HG02970 (cell line): Measurements from ENCODE around the gene RHBDL3.
"Not testable (repeated sequence)": the region's sequence is repeated elsewhere in the genome, so short reads cannot be mapped to it uniquely, and the experiment has no call there.

ENCODE experiments used
- ATAC-seq: cut with Tn5 transposase; IDR thresholded peaks from one replicate; pipeline ENCODE4 v1.9.1; 2021; ENCODE audit warnings: mild to moderate bottlenecking, moderate library complexity, moderate number of reproducible peaks; ENCODE audit not compliant: unreplicated experiment, low FRiP score

RHBDL3 gene

GRCh38 chr17:32265192-32265923 is at the start of gene RHBDL3:
Gene RHBDL3, plus strand, starts transcription at chr17:32265832. Its CDS starts 358 bp downstream, at chr17:32266190.
- ATAC-seq: no peak

GRCh38 chr17:32222621-32223020 is 43.0 kb upstream of the RHBDL3 start:
- ATAC-seq: no peak

- no peak for ATAC-seq
Observed at GRCh38 chr17:32223703-32224102, 41.9 kb upstream of the RHBDL3 start.

- no peak for ATAC-seq
Observed at GRCh38 chr17:32226886-32227285, 38.7 kb upstream of the RHBDL3 start.

GRCh38 chr17:32227910-32228309 is 37.7 kb upstream of the RHBDL3 start:
- ATAC-seq: no peak

- ATAC-seq: no peak
Observed at GRCh38 chr17:32235588-32235987, 30.0 kb upstream of the RHBDL3 start.

GRCh38 chr17:32239456-32239855 is 26.2 kb upstream of the RHBDL3 start:
- no peak for ATAC-seq

GRCh38 chr17:32240750-32241149 is 24.9 kb upstream of the RHBDL3 start:
- ATAC-seq: no peak

- no peak for ATAC-seq
Observed at GRCh38 chr17:32241640-32242039, 24.0 kb upstream of the RHBDL3 start.

GRCh38 chr17:32249475-32249874 is 16.2 kb upstream of the RHBDL3 start:
- ATAC-seq: no peak

- ATAC-seq: no peak
Observed at GRCh38 chr17:32253117-32253611, 12.5 kb upstream of the RHBDL3 start.

GRCh38 chr17:32256012-32256700 is 9.5 kb upstream of the RHBDL3 start:
- no peak for ATAC-seq

GRCh38 chr17:32256701-32257019 is 9.0 kb upstream of the RHBDL3 start:
- ATAC-seq: no peak

- ATAC-seq: no peak
Observed at GRCh38 chr17:32258383-32259140, 7.1 kb upstream of the RHBDL3 start.

GRCh38 chr17:32259586-32259985 is 6.0 kb upstream of the RHBDL3 start:
- ATAC-seq: no peak

- no peak for ATAC-seq
Observed at GRCh38 chr17:32261417-32261736, 4.3 kb upstream of the RHBDL3 start.

- ATAC-seq: no peak
Observed at GRCh38 chr17:32261936-32262510, 3.6 kb upstream of the RHBDL3 start.

GRCh38 chr17:32263515-32263914 is 2.1 kb upstream of the RHBDL3 start:
- ATAC-seq: not testable (repeated sequence)

GRCh38 chr17:32264140-32264799 is 1.4 kb upstream of the RHBDL3 start:
- ATAC-seq: no peak

- ATAC-seq: no peak
Observed at GRCh38 chr17:32264823-32265191, 825 bp upstream of the RHBDL3 start.

- no peak for ATAC-seq
Observed at GRCh38 chr17:32266051-32266388, 388 bp downstream of the RHBDL3 start.
